Measurements from ENCODE around the gene NEURL4. TPM values are rescaled to one million over a fixed set of nuclear protein-coding genes. Genes with fewer than 3 reads are reported as not detected.
A peak's percentile ranks its signal among the peaks of the same experiment; 100 is the strongest.

The NEURL4 gene
- total RNA-seq, 1 experiment from 2014 or later = 21.4 TPM

DNA sequence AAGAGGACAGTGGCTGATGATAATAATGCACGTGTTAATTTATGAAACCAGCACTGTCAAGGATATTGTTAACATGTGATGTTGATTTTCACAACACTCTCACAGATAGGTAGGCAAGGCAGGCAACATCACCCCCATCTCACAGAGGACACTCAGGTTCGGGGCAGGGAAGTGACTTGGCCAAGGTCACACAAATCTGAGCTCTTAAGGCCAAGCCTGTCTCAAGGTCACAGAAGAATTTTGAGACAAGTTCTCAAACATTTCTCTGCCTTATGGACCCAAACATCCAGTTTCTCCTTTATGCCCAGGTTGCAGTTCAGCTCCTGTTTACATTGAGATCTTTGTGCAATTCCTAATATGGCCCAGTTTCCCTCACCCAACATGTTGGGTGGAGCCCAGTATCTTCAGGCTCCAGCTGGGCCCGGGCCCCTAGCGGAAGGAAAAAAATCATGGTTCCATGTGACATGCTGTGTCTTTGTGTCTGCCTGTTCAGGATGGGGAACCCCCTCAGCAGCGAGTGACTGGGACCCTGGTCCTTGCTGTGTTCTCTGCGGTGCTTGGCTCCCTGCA lies 46.3 kb downstream of the NEURL4 start:
- CTCF ChIA-PET = interaction anchor here (0.6 to 1.2 kb wide), 2 partner anchors 9 to 14 kb away, joined by 3 read pairs; no protein-coding TSS in a partner anchor
- ATAC-seq (no peak), DNase-seq (no peak)
- Histone ChIP-seq H3K27ac (ENCODE audit: low read length) (no peak overlapping the region), H3K9me3 (ENCODE audit: low read length) (no peaks in the 10 kb centered on the region), H3K9ac (ENCODE audit: low read length) (no peak overlapping the region), H3K4me2 (ENCODE audit: low read length) (no peak overlapping the region), H3K27me3 (ENCODE audit: low read length) (no peaks in the 10 kb centered on the region), H4K20me1 (ENCODE audit: low read length) (no peaks in the 10 kb centered on the region), H2AFZ (ENCODE audit: low read length) (no peak overlapping the region), H3K36me3 (ENCODE audit: low read depth, low read length) (no peaks in the 10 kb centered on the region), H3K79me2 (ENCODE audit: low read length) (no peaks in the 10 kb centered on the region), H3K9me2 (replicated peaks; ENCODE audit: low read length) (no peaks in the 10 kb centered on the region), H3K4me1 (ENCODE audit: insufficient read depth, low read length) (peaks cover 10% of the 10 kb centered on the region), H3F3A (ENCODE audit: low read length, unreplicated experiment) (no peaks in the 10 kb centered on the region), H3K4me3 (ENCODE audit: low read length) (no peak overlapping the region)
- POLR2A ChIA-PET (ENCODE audit: unreplicated experiment) = no interaction called here
- intact Hi-C loops (cut with micrococcal nuclease) = no loop called here
- BruUV-seq (replicated peaks) = no TSS peak
- TF ChIP-seq EZH2 (IDR thresholded peaks at IDR 0.05; ENCODE audit: low read length, unreplicated experiment) (no peak), EZH2phosphoT487 (IDR thresholded peaks at IDR 0.05; ENCODE audit: borderline replicate concordance, low read length) (no peak)
- TF ChIP-seq, protein P1, sequence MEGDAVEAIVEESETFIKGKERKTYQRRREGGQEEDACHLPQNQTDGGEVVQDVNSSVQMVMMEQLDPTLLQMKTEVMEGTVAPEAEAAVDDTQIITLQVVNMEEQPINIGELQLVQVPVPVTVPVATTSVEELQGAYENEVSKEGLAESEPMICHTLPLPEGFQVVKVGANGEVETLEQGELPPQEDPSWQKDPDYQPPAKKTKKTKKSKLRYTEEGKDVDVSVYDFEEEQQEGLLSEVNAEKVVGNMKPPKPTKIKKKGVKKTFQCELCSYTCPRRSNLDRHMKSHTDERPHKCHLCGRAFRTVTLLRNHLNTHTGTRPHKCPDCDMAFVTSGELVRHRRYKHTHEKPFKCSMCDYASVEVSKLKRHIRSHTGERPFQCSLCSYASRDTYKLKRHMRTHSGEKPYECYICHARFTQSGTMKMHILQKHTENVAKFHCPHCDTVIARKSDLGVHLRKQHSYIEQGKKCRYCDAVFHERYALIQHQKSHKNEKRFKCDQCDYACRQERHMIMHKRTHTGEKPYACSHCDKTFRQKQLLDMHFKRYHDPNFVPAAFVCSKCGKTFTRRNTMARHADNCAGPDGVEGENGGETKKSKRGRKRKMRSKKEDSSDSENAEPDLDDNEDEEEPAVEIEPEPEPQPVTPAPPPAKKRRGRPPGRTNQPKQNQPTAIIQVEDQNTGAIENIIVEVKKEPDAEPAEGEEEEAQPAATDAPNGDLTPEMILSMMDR (conservative IDR thresholded peaks at IDR 0.05; ENCODE audit: low read depth, low read length) = no peak

DNA sequence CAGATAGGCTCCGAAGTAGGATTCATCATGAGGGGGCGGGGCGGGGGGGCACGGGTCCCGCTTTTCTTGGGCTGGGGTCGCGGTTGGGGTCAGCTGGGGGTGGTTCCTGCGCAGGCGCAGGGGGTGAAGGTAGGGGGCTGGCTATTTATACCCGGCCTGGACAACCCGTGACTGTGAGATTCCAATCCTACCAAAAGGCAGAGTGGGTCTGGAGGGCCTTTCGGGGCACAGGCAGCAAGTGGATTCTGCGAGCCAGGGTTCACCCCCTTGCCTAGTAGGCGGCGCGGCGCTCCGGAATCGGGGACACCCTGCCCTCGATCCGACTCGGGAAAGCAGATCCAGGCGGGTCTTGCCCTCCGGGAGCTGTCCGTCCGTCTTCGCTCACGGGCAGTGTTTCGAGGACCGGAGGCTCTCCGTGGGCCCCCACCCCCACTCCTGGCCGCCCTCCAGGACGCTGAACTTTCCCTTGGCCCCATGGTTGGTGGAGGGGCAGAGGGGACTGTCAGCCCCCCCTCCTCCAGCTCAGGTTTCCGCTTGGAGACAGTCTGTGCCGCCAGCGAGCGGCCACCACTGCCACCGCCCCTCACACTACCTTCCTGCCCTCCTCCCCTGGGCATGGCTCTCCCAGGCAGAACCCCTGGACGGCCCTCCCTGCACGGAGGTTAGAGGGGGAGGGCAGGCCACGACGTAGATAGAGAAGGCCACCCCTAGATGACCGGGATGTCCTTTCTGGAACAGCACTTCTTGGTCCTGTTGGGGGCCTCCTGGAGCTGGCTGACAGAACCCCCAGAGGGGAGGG lies 47.0 kb downstream of the NEURL4 start:
- intact Hi-C loops (cut with micrococcal nuclease) = loop anchor here (1.0 to 2.0 kb wide), 3 partner anchors 14 to 29 kb away; partner anchors contain the start of gene ELP5

More for the DNA sequence above, 47.0 kb downstream of the NEURL4 start:
- POLR2A ChIA-PET (ENCODE audit: unreplicated experiment) = no interaction called here
- Histone ChIP-seq H4K20me1 (ENCODE audit: low read length) (no peaks in the 10 kb centered on the region), H3K36me3 (ENCODE audit: low read depth, low read length) (no peaks in the 10 kb centered on the region), H3K9ac (ENCODE audit: low read length) (no peak overlapping the region), H3K79me2 (ENCODE audit: low read length) (no peaks in the 10 kb centered on the region), H3K4me1 (ENCODE audit: insufficient read depth, low read length) (peaks cover 10% of the 10 kb centered on the region), H3K27ac (ENCODE audit: low read length) (no peak overlapping the region), H3K4me2 (ENCODE audit: low read length) (peak overlapping the region; percentile 100), H2AFZ (ENCODE audit: low read length) (peak overlapping the region; percentile 72; the same call in 1 of the 2 replicates), H3K9me2 (replicated peaks; ENCODE audit: low read length) (no peaks in the 10 kb centered on the region), H3K4me3 (ENCODE audit: low read length) (peak overlapping the region; percentile 71), H3K27me3 (ENCODE audit: low read length) (no peaks in the 10 kb centered on the region), H3F3A (ENCODE audit: low read length, unreplicated experiment) (no peaks in the 10 kb centered on the region), H3K9me3 (ENCODE audit: low read length) (no peaks in the 10 kb centered on the region)
- DNase-seq (no peak), ATAC-seq (no peak)
- BruUV-seq (replicated peaks) = no TSS peak
- CTCF ChIA-PET = interaction anchor here (0.6 to 1.2 kb wide), 2 partner anchors 10 to 14 kb away, joined by 3 read pairs; no protein-coding TSS in a partner anchor
- TF ChIP-seq, protein P1 (conservative IDR thresholded peaks at IDR 0.05; ENCODE audit: low read depth, low read length) = no peak
- TF ChIP-seq EZH2phosphoT487 (IDR thresholded peaks at IDR 0.05; ENCODE audit: borderline replicate concordance, low read length) (no peak), EZH2 (IDR thresholded peaks at IDR 0.05; ENCODE audit: low read length, unreplicated experiment) (no peak)
